ENCODE measurements around the gene CASP7. TPM values are rescaled to one million over a fixed set of nuclear protein-coding genes. Genes with fewer than 3 reads are reported as not detected.

Gene CASP7
- total and polyA plus RNA-seq, 12 donors: 5.6 to 22.3 (median 7.8) TPM

GRCh38 chr10:113681533-113682470 is 2.1 kb downstream of the CASP7 start:
- DNase-seq (no peak), ATAC-seq (no peak)
- 75% methylated on average over 5 of the region's 5 CpGs for WGBS, 2 donors
- intact Hi-C loops (cut with DNase I): no loop called here
- H3K4me3 ChIP-seq: peak overlapping the region in 3 of 10 donors; percentile 87 to 99 (median 88)
- peaks cover 0 to 27% (median 20%) of the 10 kb centered on the region in 11 donors for H3K9me3 ChIP-seq
- H3K27ac ChIP-seq: peak overlapping the region in 4 of 10 donors; percentile 88 to 98 (median 97)
- no peak for TF ChIP-seq CTCF (IDR thresholded peaks at IDR 0.05)
- peaks cover 0 to 22% (median 17%) of the 10 kb centered on the region in 9 donors for H3K4me1 ChIP-seq
- no peaks in the 10 kb centered on the region for H3K27me3 ChIP-seq
- peaks cover 0 to 21% (median 4%) of the 10 kb centered on the region in 9 donors for H3K36me3 ChIP-seq

DNA sequence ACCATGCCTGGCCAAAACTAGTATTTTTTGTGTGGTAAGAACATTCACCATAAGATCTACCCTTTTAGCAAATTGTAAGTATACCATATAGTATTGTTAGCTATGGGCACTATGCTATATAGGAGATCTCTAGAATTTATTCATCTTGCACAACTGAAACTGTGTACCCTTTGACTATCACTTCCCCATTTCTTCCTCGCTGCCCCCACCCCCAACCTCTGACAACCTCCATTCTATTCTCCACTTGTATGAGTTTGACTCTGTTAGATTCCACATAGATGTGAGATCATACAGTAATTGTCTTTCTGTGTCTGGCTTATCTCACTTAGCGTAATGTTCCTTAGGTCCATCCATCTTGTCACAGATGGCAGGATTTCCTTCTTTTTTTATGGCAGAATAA is 3.6 kb downstream of the CASP7 start:
- DNase-seq (no peak), ATAC-seq (no peak)
- Histone ChIP-seq H3K9me3 (peaks cover 0 to 42% (median 28%) of the 10 kb centered on the region in 11 donors), H3K27ac (no peak overlapping the region), H3K4me1 (peaks cover 0 to 22% (median 17%) of the 10 kb centered on the region in 9 donors), H3K36me3 (peaks cover 0 to 28% (median 4%) of the 10 kb centered on the region in 9 donors), H3K27me3 (no peaks in the 10 kb centered on the region), H3K4me3 (no peak overlapping the region)
- intact Hi-C loops (cut with DNase I): no loop called here
- TF ChIP-seq CTCF (IDR thresholded peaks at IDR 0.05): no peak
- WGBS, 2 donors: 92 to 96% methylated on average over 2 of the region's 2 CpGs

GRCh38 chr10:113686028-113686427 is 6.3 kb downstream of the CASP7 start:
- Histone ChIP-seq H3K36me3 (peaks cover 0 to 28% (median 4%) of the 10 kb centered on the region in 9 donors), H3K27me3 (no peaks in the 10 kb centered on the region), H3K4me1 (peaks cover 0 to 23% (median 10%) of the 10 kb centered on the region in 9 donors), H3K9me3 (peaks cover 0 to 67% (median 37%) of the 10 kb centered on the region in 11 donors), H3K27ac (no peak overlapping the region), H3K4me3 (no peak overlapping the region)
- DNase-seq: no peak
- no peak for TF ChIP-seq CTCF (IDR thresholded peaks at IDR 0.05)
- no peak for ATAC-seq
- WGBS, 2 donors: 90 to 94% methylated on average over 3 of the region's 3 CpGs
- intact Hi-C loops (cut with DNase I): no loop called here

DNA sequence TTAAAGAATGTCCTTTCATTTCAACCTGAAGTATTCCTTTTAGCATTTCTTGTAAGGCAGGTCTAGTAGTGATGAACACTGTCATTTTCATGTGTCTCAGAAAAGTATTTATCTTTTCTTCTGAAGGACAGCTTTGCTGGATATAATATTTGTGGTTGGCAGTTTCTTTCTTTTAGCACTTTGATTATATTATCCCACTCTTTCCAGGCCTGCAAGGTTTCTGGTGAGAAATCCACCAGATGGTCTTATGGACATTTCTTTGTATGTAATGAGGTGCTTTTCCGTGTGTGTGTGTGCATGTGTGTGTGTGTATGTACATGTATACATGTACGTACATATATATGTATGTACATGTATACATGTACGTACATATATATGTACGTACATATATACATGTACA is 7.3 kb downstream of the CASP7 start:
- H3K9me3 ChIP-seq: peaks cover 0 to 72% (median 38%) of the 10 kb centered on the region in 11 donors
- peaks cover 0 to 30% (median 5%) of the 10 kb centered on the region in 9 donors for H3K36me3 ChIP-seq

More for the DNA sequence above, 7.3 kb downstream of the CASP7 start:
- no peak overlapping the region for H3K4me3 ChIP-seq
- 95 to 97% methylated on average over 4 of the region's 4 CpGs for WGBS, 2 donors
- H3K27me3 ChIP-seq: no peaks in the 10 kb centered on the region
- no peak for DNase-seq
- intact Hi-C loops (cut with DNase I): no loop called here
- TF ChIP-seq CTCF (IDR thresholded peaks at IDR 0.05): no peak
- H3K4me1 ChIP-seq: peaks cover 0 to 13% (median under 1%) of the 10 kb centered on the region in 9 donors
- no peak for ATAC-seq
- H3K27ac ChIP-seq: no peak overlapping the region

All from heart right ventricle (tissue), 16 donors.